ENCODE data around the gene RPS6KA2. TPM values are rescaled to one million over a fixed set of nuclear protein-coding genes. Genes with fewer than 3 reads are reported as not detected.

RPS6KA2 gene
- total and polyA plus RNA-seq, 8 donors = 7.9 to 95.4 (median 22.9) TPM

GRCh38 chr6:166497087-166497899, 129.8 kb downstream of the RPS6KA2 start:
- WGBS, 2 donors = 91 to 93% methylated on average over 32 of the region's 32 CpGs
- FAIRE-seq = no peak

GRCh38 chr6:166496460-166496859, 130.6 kb downstream of the RPS6KA2 start:
- intact Hi-C loops (cut with DNase I) = no loop called here
- DNase-seq = no peak
- no peak for FAIRE-seq
- no peak for TF ChIP-seq CTCF (IDR thresholded peaks at IDR 0.05)
- ATAC-seq = no peak
- WGBS, 2 donors = 88 to 90% methylated on average over 2 of the region's 2 CpGs
- Histone ChIP-seq H3K4me1 (no peaks in the 10 kb centered on the region), H3K36me3 (no peaks in the 10 kb centered on the region), H3K9me3 (no peaks in the 10 kb centered on the region), H3K27ac (no peak overlapping the region), H3K4me3 (no peak overlapping the region), H3K27me3 (no peaks in the 10 kb centered on the region)

More at GRCh38 chr6:166497087-166497899, 129.8 kb downstream of the RPS6KA2 start:
- DNase-seq = no peak
- no peak for ATAC-seq
- TF ChIP-seq CTCF (IDR thresholded peaks at IDR 0.05) = no peak
- Histone ChIP-seq H3K4me1 (no peaks in the 10 kb centered on the region), H3K27me3 (no peaks in the 10 kb centered on the region), H3K27ac (no peak overlapping the region), H3K9me3 (no peaks in the 10 kb centered on the region), H3K4me3 (no peak overlapping the region), H3K36me3 (no peaks in the 10 kb centered on the region)
- intact Hi-C loops (cut with DNase I) = no loop called here

- Histone ChIP-seq H3K27me3 (no peaks in the 10 kb centered on the region), H3K4me1 (no peaks in the 10 kb centered on the region), H3K27ac (no peak overlapping the region), H3K9me3 (no peaks in the 10 kb centered on the region), H3K36me3 (no peaks in the 10 kb centered on the region), H3K4me3 (no peak overlapping the region)
- intact Hi-C loops (cut with DNase I) = no loop called here
- FAIRE-seq (no peak), DNase-seq (no peak), ATAC-seq (no peak)
- WGBS, 2 donors = 86 to 90% methylated on average over 20 of the region's 20 CpGs
- no peak for TF ChIP-seq CTCF (IDR thresholded peaks at IDR 0.05)
Observed at GRCh38 chr6:166495487-166496314, 131.3 kb downstream of the RPS6KA2 start.

- no peak for TF ChIP-seq CTCF (IDR thresholded peaks at IDR 0.05)
- no peak overlapping the region for H3K27ac ChIP-seq
- H3K9me3 ChIP-seq = no peaks in the 10 kb centered on the region
- intact Hi-C loops (cut with DNase I) = no loop called here
- no peaks in the 10 kb centered on the region for H3K27me3 ChIP-seq
- no peaks in the 10 kb centered on the region for H3K36me3 ChIP-seq
- WGBS, 2 donors = 92 to 94% methylated on average over 31 of the region's 31 CpGs
- ATAC-seq (no peak), DNase-seq (no peak), FAIRE-seq (no peak)
- no peaks in the 10 kb centered on the region for H3K4me1 ChIP-seq
- no peak overlapping the region for H3K4me3 ChIP-seq
Observed at GRCh38 chr6:166494757-166495486, 132.1 kb downstream of the RPS6KA2 start.
